Loucy (cell line): ENCODE results near the gene FAM25G.
"Not testable (repeated sequence)": the region's sequence is repeated elsewhere in the genome, so short reads cannot be mapped to it uniquely, and the experiment has no call there.

ENCODE experiments used
- EZH2phosphoT487 ChIP-seq: fragments of 200-600 bp; IDR thresholded peaks from 2 replicates; pipeline ENCODE4 v1.6.1; 2018; ENCODE audit warnings: antibody characterized with exemption, mild to moderate bottlenecking, moderate library complexity, borderline replicate concordance
- TF ChIP-seq, protein P1 (sequence below): fragments of 200-600 bp; sonication (generic); conservative IDR thresholded peaks from 2 replicates; pipeline ENCODE4 v1.5.1; 2014; ENCODE audit warnings: mild to moderate bottlenecking, antibody characterized with exemption, low read length

GRCh38 chr10:47489630-47490029 lies 1.9 kb downstream of the FAM25G start:
- TF ChIP-seq, protein P1, sequence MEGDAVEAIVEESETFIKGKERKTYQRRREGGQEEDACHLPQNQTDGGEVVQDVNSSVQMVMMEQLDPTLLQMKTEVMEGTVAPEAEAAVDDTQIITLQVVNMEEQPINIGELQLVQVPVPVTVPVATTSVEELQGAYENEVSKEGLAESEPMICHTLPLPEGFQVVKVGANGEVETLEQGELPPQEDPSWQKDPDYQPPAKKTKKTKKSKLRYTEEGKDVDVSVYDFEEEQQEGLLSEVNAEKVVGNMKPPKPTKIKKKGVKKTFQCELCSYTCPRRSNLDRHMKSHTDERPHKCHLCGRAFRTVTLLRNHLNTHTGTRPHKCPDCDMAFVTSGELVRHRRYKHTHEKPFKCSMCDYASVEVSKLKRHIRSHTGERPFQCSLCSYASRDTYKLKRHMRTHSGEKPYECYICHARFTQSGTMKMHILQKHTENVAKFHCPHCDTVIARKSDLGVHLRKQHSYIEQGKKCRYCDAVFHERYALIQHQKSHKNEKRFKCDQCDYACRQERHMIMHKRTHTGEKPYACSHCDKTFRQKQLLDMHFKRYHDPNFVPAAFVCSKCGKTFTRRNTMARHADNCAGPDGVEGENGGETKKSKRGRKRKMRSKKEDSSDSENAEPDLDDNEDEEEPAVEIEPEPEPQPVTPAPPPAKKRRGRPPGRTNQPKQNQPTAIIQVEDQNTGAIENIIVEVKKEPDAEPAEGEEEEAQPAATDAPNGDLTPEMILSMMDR = not testable (repeated sequence)
- not testable (repeated sequence) for TF ChIP-seq EZH2phosphoT487
